Measurements from ENCODE around the gene PRKCH. TPM values are rescaled to one million over a fixed set of nuclear protein-coding genes. Genes with fewer than 3 reads are reported as not detected.

The PRKCH gene
- total RNA-seq, 2 experiments from 2014 or later = 0.85 to 2.3 TPM

- TF ChIP-seq EZH2phosphoT487 (IDR thresholded peaks at IDR 0.05; ENCODE audit: borderline replicate concordance, low read depth, low read length) (no peak), CTCF (conservative IDR thresholded peaks at IDR 0.05; ENCODE audit: low read length) (no peak)
- ChIA-PET CTCF (ENCODE audit: unreplicated experiment) (interaction anchor here (0.6 to 3.9 kb wide), 5 partner anchors 11 to 228 kb away, joined by 3 to 16 read pairs (median 5); no protein-coding TSS in a partner anchor), POLR2A (interaction anchor here (0.5 to 17.0 kb wide), 27 partner anchors 10 to 497 kb away, joined by 3 to 333 read pairs (median 6); partner anchors contain the start of genes HIF1A and SNAPC1)
- DNase-seq (ENCODE audit: low spot score) = peak; percentile 41
- no peaks in the 10 kb centered on the region for H4K20me1 ChIP-seq (ENCODE audit: insufficient read depth, low read length)
- peak overlapping the region; percentile 75 for H3K4me2 ChIP-seq (ENCODE audit: low read length)
- peak overlapping the region; percentile 53 for H2AFZ ChIP-seq (ENCODE audit: low read length)
- BruUV-seq (replicated peaks) = TSS peak; percentile 97
- intact Hi-C loops (cut with micrococcal nuclease; ENCODE audit: unreplicated experiment) = loop anchor here (1.0 to 2.0 kb wide), 5 partner anchors 24 to 192 kb away; partner anchors contain the start of gene HIF1A
- no peaks in the 10 kb centered on the region for H3K9me2 ChIP-seq (ENCODE audit: insufficient read depth, low read length)
- H3K27ac ChIP-seq (ENCODE audit: low read depth, low read length, poor library complexity, severe bottlenecking) = peak overlapping the region; percentile 99
- H3K36me3 ChIP-seq (ENCODE audit: insufficient read depth, low read length) = no peaks in the 10 kb centered on the region; the same call in 1 of the 2 replicates
- H3K79me2 ChIP-seq (ENCODE audit: insufficient read depth, low read depth, low read length) = no peaks in the 10 kb centered on the region
- H3K4me3 ChIP-seq (ENCODE audit: low read depth, low read length, poor library complexity, severe bottlenecking) = peak overlapping the region; percentile 52
- H3K4me1 ChIP-seq (ENCODE audit: insufficient read depth, low read length, poor library complexity, severe bottlenecking) = peaks cover 93% of the 10 kb centered on the region
- H3K9me3 ChIP-seq (ENCODE audit: low read length) = peaks cover 9% of the 10 kb centered on the region; the same call in 1 of the 2 replicates
These were observed 181.2 kb downstream of the PRKCH start for GRCh38 chr14:61502459-61503093.

- TSS peak; percentile 95 for BruUV-seq (replicated peaks)
- Histone ChIP-seq H3K79me2 (ENCODE audit: insufficient read depth, low read depth, low read length) (no peaks in the 10 kb centered on the region), H4K20me1 (ENCODE audit: insufficient read depth, low read length) (no peaks in the 10 kb centered on the region), H3K36me3 (ENCODE audit: insufficient read depth, low read length) (no peaks in the 10 kb centered on the region; the same call in 1 of the 2 replicates), H3K27ac (ENCODE audit: low read depth, low read length, poor library complexity, severe bottlenecking) (peak overlapping the region; percentile 99), H3K9me2 (ENCODE audit: insufficient read depth, low read length) (no peaks in the 10 kb centered on the region), H3K4me1 (ENCODE audit: insufficient read depth, low read length, poor library complexity, severe bottlenecking) (peaks cover 99% of the 10 kb centered on the region), H3K9me3 (ENCODE audit: low read length) (peaks cover 9% of the 10 kb centered on the region; the same call in 1 of the 2 replicates), H3K4me3 (ENCODE audit: low read depth, low read length, poor library complexity, severe bottlenecking) (peak overlapping the region; percentile 52), H3K4me2 (ENCODE audit: low read length) (peak overlapping the region; percentile 75), H2AFZ (ENCODE audit: low read length) (peak overlapping the region; percentile 53; the same call in 1 of the 2 replicates)
- intact Hi-C loops (cut with micrococcal nuclease; ENCODE audit: unreplicated experiment) = loop anchor here (1.0 to 2.0 kb wide), 5 partner anchors 25 to 192 kb away; partner anchors contain the start of gene HIF1A
- TF ChIP-seq CTCF (conservative IDR thresholded peaks at IDR 0.05; ENCODE audit: low read length) (no peak; the same call in 1 of the 2 replicates), EZH2phosphoT487 (IDR thresholded peaks at IDR 0.05; ENCODE audit: borderline replicate concordance, low read depth, low read length) (no peak)
- CTCF ChIA-PET (ENCODE audit: unreplicated experiment) = interaction anchor here (0.6 to 3.9 kb wide), 8 partner anchors 12 to 227 kb away, joined by 3 to 16 read pairs (median 4); no protein-coding TSS in a partner anchor
- DNase-seq (ENCODE audit: low spot score) = peak; percentile 94
- POLR2A ChIA-PET = interaction anchor here (0.5 to 17.0 kb wide), 31 partner anchors 8 to 288 kb away, joined by 3 to 333 read pairs (median 5); partner anchors contain the start of genes HIF1A and SNAPC1
These were observed 181.9 kb downstream of the PRKCH start for GRCh38 chr14:61503167-61503801.
